DMS153 (cell line): ENCODE measurements around the gene LDHAL6B.

Source experiments
- DNase-seq: peaks from one replicate; lab custom pipeline; 2025; lab: John Stamatoyannopoulos, UW

The LDHAL6B gene

GRCh38 chr15:59177317-59177660, 29.4 kb upstream of the LDHAL6B start:
- no peak for DNase-seq

GRCh38 chr15:59178151-59178695, 28.4 kb upstream of the LDHAL6B start:
- no peak for DNase-seq

GRCh38 chr15:59179717-59180116, 26.9 kb upstream of the LDHAL6B start:
- DNase-seq = no peak

GRCh38 chr15:59180945-59181600, 25.6 kb upstream of the LDHAL6B start:
- DNase-seq = no peak

- DNase-seq = no peak
These were observed 20.9 kb upstream of the LDHAL6B start for GRCh38 chr15:59185725-59186124.

- DNase-seq = no peak
These were observed 20.1 kb upstream of the LDHAL6B start for GRCh38 chr15:59186501-59186900.

- DNase-seq = no peak
These were observed 17.4 kb upstream of the LDHAL6B start for GRCh38 chr15:59189241-59189640.

GRCh38 chr15:59190291-59190690, 16.4 kb upstream of the LDHAL6B start:
- no peak for DNase-seq

- DNase-seq = no peak
These were observed 14.8 kb upstream of the LDHAL6B start for GRCh38 chr15:59191855-59192237.

- DNase-seq = no peak
These were observed 11.9 kb upstream of the LDHAL6B start for GRCh38 chr15:59194639-59195325.

- DNase-seq = no peak
These were observed 10.2 kb upstream of the LDHAL6B start for GRCh38 chr15:59196416-59196815.

GRCh38 chr15:59197454-59197853, 9.2 kb upstream of the LDHAL6B start:
- no peak for DNase-seq

- DNase-seq = no peak
These were observed 6.8 kb upstream of the LDHAL6B start for GRCh38 chr15:59199626-59200465.

- no peak for DNase-seq
These were observed 6.1 kb upstream of the LDHAL6B start for GRCh38 chr15:59200560-59200959.

GRCh38 chr15:59203008-59203407, 3.6 kb upstream of the LDHAL6B start:
- no peak for DNase-seq

- no peak for DNase-seq
These were observed 3.0 kb upstream of the LDHAL6B start for GRCh38 chr15:59203657-59204056.

- DNase-seq = no peak
These were observed 612 bp upstream of the LDHAL6B start for GRCh38 chr15:59205839-59206622.

- no peak for DNase-seq
These were observed 2.1 kb downstream of the LDHAL6B start for GRCh38 chr15:59208613-59209249.

- no peak for DNase-seq
These were observed 3.5 kb downstream of the LDHAL6B start for GRCh38 chr15:59210186-59210585.

GRCh38 chr15:59216911-59217310, 10.3 kb downstream of the LDHAL6B start:
- DNase-seq = no peak

- DNase-seq = no peak
These were observed 11.3 kb downstream of the LDHAL6B start for GRCh38 chr15:59217876-59218498.
